Astrocyte of the spinal cord (primary cell): ENCODE data around the gene MMP21.
A peak's percentile ranks its signal among the peaks of the same experiment; 100 is the strongest.

Experiments
- DNase-seq: peaks from one replicate; pipeline ENCODE4 v3.0.0; 2011; ENCODE audit warnings: low read depth, low spot score
- H3K4me3 ChIP-seq: 2 replicates; pipeline ENCODE4 v1.5.1; 2011; ENCODE audit warnings: low read depth, mild to moderate bottlenecking, low read length, moderate library complexity
- CTCF ChIP-seq: IDR thresholded peaks from 2 replicates; pipeline ENCODE4 v1.5.1; 2012; ENCODE audit warnings: low read depth, mild to moderate bottlenecking, low read length, inconsistent platforms
- in situ Hi-C: cut with HindIII; loops from 2 replicates; pipeline ENCODE4 v1.10.0; 2017; ENCODE audit warnings: low sequenced_read_pairs

MMP21 gene

GRCh38 chr10:125720002-125720382 is 55.6 kb downstream of the MMP21 start:
- in situ Hi-C loops, result no loop called here
- no peak for TF ChIP-seq CTCF
- peak overlapping the region; percentile 98 for H3K4me3 ChIP-seq
- DNase-seq, result peak; percentile 3

- H3K4me3 ChIP-seq, result peak within 1 kb of the TSS; percentile 98
- in situ Hi-C loops, result no loop called here
- peak; percentile 99 for DNase-seq
- no peak for TF ChIP-seq CTCF
Observed at GRCh38 chr10:125719173-125720001, 56.2 kb downstream of the MMP21 start, which contains the start of gene EDRF1. EDRF1 (plus strand) TSS chr10:125719709; CDS start chr10:125719808, 99 bp downstream.
